ENCODE measurements around the gene PLET1. TPM values are rescaled to one million over a fixed set of nuclear protein-coding genes. Genes with fewer than 3 reads are reported as not detected.

PLET1 gene
- total and polyA plus RNA-seq, 9 of the 15 experiments (the other 6 are each of a cell fraction or from before 2014, with no cell fraction given), result not detected

DNA sequence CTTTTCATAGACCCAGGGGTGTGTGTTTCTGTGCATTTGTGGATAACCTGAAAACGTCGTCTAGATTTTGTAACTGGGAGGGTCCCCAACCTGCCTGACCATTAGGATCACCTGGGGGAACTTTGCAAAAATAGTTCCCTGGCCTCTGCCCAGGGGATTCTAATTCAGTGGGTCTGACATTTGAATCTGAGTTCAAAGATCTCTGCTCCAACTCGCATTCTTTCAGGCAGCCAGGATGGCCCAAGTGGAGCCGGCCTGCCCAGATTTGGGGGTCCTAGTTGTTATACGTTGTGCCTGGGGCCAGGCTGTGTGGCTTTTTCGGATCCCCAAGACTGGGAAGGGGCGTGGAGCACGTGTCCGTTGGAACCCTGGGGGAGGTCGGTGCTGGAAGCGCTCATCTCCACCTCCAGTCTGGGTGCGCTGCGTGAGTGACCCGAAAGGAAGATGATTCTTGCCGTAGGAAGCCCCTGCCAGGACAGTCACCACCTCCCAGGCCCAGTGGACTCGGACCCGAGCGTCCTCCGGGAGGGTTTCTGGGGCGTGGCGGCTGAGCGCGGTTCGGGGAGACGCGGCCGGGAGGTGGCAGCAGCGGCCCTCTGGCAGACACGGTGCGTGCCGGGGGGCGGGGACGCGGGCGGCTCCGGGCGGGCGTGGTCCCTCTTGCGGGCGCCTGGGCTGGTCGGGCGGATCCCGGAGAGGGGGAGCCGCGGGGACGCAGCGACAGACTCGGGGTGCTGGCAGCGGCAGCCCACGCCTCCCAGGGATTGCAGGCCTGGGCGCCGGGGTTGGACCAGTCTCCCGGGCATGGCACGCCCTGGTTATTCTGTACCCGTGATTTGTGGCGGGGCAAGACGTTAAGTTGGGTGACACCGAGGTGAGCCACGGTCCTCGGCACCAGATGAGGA lies 29.2 kb upstream of the PLET1 start (continued):
- TF ChIP-seq, protein P1, sequence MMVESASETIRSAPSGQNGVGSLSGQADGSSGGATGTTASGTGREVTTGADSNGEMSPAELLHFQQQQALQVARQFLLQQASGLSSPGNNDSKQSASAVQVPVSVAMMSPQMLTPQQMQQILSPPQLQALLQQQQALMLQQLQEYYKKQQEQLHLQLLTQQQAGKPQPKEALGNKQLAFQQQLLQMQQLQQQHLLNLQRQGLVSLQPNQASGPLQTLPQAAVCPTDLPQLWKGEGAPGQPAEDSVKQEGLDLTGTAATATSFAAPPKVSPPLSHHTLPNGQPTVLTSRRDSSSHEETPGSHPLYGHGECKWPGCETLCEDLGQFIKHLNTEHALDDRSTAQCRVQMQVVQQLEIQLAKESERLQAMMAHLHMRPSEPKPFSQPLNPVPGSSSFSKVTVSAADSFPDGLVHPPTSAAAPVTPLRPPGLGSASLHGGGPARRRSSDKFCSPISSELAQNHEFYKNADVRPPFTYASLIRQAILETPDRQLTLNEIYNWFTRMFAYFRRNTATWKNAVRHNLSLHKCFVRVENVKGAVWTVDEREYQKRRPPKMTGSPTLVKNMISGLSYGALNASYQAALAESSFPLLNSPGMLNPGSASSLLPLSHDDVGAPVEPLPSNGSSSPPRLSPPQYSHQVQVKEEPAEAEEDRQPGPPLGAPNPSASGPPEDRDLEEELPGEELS (CRISPR knock-in tag; IDR thresholded peaks at IDR 0.05; ENCODE audit: borderline replicate concordance), result no peak
- TF ChIP-seq ZNF253 (CRISPR knock-in tag; conservative IDR thresholded peaks at IDR 0.05) (no peak), LCOR (CRISPR knock-in tag; IDR thresholded peaks at IDR 0.05) (no peak), ETV1 (tag; conservative IDR thresholded peaks at IDR 0.05; ENCODE audit: low read depth) (no peak), TCF7 (IDR thresholded peaks at IDR 0.05; ENCODE audit: borderline replicate concordance) (no peak), MCM5 (IDR thresholded peaks at IDR 0.05; ENCODE audit: low read depth) (no peak), ZNF408 (CRISPR knock-in tag; IDR thresholded peaks at IDR 0.05; ENCODE audit: low read depth) (no peak), ATF7 (IDR thresholded peaks at IDR 0.05) (0 out of 2 replicates have a peak, but pooled peaks have one; percentile 24), SMARCA5 (IDR thresholded peaks at IDR 0.05) (no peak), ESRRA (IDR thresholded peaks at IDR 0.05; ENCODE audit: borderline replicate concordance, low read depth) (no peak), SMARCC2 (IDR thresholded peaks at IDR 0.05; ENCODE audit: low read depth) (no peak), ZBTB7A (IDR thresholded peaks at IDR 0.05; ENCODE audit: borderline replicate concordance, control insufficient read depth, low read depth, low read length) (peak; percentile 77; the same call in 1 of the 2 replicates), SMAD3 (CRISPR knock-in tag; conservative IDR thresholded peaks at IDR 0.05) (no peak), ZZZ3 (IDR thresholded peaks at IDR 0.05) (no peak), EP300 (IDR thresholded peaks at IDR 0.05; ENCODE audit: low read length) (no peak), CREBBP (IDR thresholded peaks at IDR 0.05; ENCODE audit: low read depth, low read length) (no peak), MAFK (IDR thresholded peaks at IDR 0.05; ENCODE audit: low read length) (no peak), ZNF274 (IDR thresholded peaks at IDR 0.05; ENCODE audit: borderline replicate concordance, low read depth, low read length) (no peak), NFYB (IDR thresholded peaks at IDR 0.05; ENCODE audit: extremely low read depth, insufficient read length) (no peak), NCOA6 (IDR thresholded peaks at IDR 0.05) (no peak)
- TF ChIP-seq, protein P2, sequence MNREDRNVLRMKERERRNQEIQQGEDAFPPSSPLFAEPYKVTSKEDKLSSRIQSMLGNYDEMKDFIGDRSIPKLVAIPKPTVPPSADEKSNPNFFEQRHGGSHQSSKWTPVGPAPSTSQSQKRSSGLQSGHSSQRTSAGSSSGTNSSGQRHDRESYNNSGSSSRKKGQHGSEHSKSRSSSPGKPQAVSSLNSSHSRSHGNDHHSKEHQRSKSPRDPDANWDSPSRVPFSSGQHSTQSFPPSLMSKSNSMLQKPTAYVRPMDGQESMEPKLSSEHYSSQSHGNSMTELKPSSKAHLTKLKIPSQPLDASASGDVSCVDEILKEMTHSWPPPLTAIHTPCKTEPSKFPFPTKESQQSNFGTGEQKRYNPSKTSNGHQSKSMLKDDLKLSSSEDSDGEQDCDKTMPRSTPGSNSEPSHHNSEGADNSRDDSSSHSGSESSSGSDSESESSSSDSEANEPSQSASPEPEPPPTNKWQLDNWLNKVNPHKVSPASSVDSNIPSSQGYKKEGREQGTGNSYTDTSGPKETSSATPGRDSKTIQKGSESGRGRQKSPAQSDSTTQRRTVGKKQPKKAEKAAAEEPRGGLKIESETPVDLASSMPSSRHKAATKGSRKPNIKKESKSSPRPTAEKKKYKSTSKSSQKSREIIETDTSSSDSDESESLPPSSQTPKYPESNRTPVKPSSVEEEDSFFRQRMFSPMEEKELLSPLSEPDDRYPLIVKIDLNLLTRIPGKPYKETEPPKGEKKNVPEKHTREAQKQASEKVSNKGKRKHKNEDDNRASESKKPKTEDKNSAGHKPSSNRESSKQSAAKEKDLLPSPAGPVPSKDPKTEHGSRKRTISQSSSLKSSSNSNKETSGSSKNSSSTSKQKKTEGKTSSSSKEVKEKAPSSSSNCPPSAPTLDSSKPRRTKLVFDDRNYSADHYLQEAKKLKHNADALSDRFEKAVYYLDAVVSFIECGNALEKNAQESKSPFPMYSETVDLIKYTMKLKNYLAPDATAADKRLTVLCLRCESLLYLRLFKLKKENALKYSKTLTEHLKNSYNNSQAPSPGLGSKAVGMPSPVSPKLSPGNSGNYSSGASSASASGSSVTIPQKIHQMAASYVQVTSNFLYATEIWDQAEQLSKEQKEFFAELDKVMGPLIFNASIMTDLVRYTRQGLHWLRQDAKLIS (CRISPR knock-in tag; IDR thresholded peaks at IDR 0.05), result no peak
- TF ChIP-seq, protein P3, sequence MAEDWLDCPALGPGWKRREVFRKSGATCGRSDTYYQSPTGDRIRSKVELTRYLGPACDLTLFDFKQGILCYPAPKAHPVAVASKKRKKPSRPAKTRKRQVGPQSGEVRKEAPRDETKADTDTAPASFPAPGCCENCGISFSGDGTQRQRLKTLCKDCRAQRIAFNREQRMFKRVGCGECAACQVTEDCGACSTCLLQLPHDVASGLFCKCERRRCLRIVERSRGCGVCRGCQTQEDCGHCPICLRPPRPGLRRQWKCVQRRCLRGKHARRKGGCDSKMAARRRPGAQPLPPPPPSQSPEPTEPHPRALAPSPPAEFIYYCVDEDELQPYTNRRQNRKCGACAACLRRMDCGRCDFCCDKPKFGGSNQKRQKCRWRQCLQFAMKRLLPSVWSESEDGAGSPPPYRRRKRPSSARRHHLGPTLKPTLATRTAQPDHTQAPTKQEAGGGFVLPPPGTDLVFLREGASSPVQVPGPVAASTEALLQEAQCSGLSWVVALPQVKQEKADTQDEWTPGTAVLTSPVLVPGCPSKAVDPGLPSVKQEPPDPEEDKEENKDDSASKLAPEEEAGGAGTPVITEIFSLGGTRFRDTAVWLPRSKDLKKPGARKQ (CRISPR knock-in tag; IDR thresholded peaks at IDR 0.05), result no peak
